Psoas muscle (tissue), 8 donors: ENCODE measurements around the gene FOXN1. TPM values are rescaled to one million over a fixed set of nuclear protein-coding genes. Genes with fewer than 3 reads are reported as not detected.

Source experiments
- ATAC-seq, 4 donors: fragments of 200-7000 bp; cut with Tn5 transposase; one replicate each; pipeline ENCODE4 v1.9.1; 2020; ENCODE audit warnings: moderate library complexity in 3 of 4, mild to moderate bottlenecking in 2 of 4
- DNase-seq, 2 donors: peaks; one replicate each; pipeline ENCODE4 v3.0.0-alpha.2; 2020
- H3K27ac ChIP-seq: fragments of 200-600 bp; one replicate; pipeline ENCODE4 v1.8.0; 2022
- H3K27me3 ChIP-seq, 3 donors: fragments of 200-600 bp in 1 of 3; one replicate each; pipeline versions ENCODE4 v1.6.1 to v1.8.0; 2013 to 2022; ENCODE audit warnings: low read length in 2 of 3, mild to moderate bottlenecking in 2 of 3, moderate library complexity in 1 of 3; ENCODE audit not compliant: insufficient read depth in 3 of 3
- H3K36me3 ChIP-seq, 2 donors: fragments of 200-600 bp in 1 of 2; one replicate each; pipeline versions ENCODE4 v1.6.1 to v1.8.0; 2013 to 2022; ENCODE audit warnings: low read depth in 1 of 2, mild to moderate bottlenecking in 1 of 2, moderate library complexity in 1 of 2; ENCODE audit not compliant: insufficient read depth in 1 of 2
- H3K4me1 ChIP-seq: fragments of 200-600 bp; one replicate; pipeline ENCODE4 v1.8.0; 2022
- H3K4me3 ChIP-seq: fragments of 200-600 bp; one replicate; pipeline ENCODE4 v1.8.0; 2022; ENCODE audit warnings: mild to moderate bottlenecking
- H3K9me3 ChIP-seq: fragments of 200-600 bp; one replicate; pipeline ENCODE4 v1.8.0; 2022
- WGBS, 3 donors: extraction: QIAGEN DNeasy Blood & Tissue Kit; methylation state at CpG; one replicate each; pipeline versions ENCODE4 v1.1.6 to v1.1.7; 2013; 5-methylcytosine and 5-hydroxymethylcytosine counted together
- intact Hi-C, 2 donors: fragments of 100-400 bp; cut with DNase I; formaldehyde crosslinking; loops; one replicate each; pipeline versions ENCODE4 v1.11.0 to v1.14.2; 2022
- polyA plus RNA-seq, 3 donors: library from polyadenylated mRNA; stranded (reverse); fragments of 200-250 nt; gene quantifications; one replicate each; pipeline ENCODE4 v1.2.3, GENCODE V29; 2013
- total RNA-seq, 4 donors: library from RNA; stranded (reverse); fragmentation: NEBNext Ultra II Directional in 2 of 4; extraction: Animal tissue kit (Norgen Biotek cat#: 25700) in 2 of 4; gene quantifications; one replicate each; pipeline versions ENCODE4 v1.2.1 to v1.2.4, GENCODE V29; 2021 to 2023
- TF ChIP-seq, protein P1 (sequence below): fragments of 200-600 bp; IDR thresholded peaks from one replicate; pipeline ENCODE4 v1.8.0; 2022; ENCODE audit warnings: antibody characterized with exemption
- donor health status: healthy with polysubstance abuse.
- donor health status: DM: no; HTN: no; CAD: no; lungs with moderate emphysema.
- donor health status: Bipolar disorder and iron deficiency.
- donor health status: healthy.
- donor health status: DM: yes; HTN: yes; CAD: no.
- donor health status: DM: no; HTN: no; CAD: no.
- donor health status: DM: no; HTN: no; CAD: no.
- donor health status: DM: yes; HTN: yes; CAD: no.

Gene FOXN1
- total and polyA plus RNA-seq, 7 donors, result not detected

DNA sequence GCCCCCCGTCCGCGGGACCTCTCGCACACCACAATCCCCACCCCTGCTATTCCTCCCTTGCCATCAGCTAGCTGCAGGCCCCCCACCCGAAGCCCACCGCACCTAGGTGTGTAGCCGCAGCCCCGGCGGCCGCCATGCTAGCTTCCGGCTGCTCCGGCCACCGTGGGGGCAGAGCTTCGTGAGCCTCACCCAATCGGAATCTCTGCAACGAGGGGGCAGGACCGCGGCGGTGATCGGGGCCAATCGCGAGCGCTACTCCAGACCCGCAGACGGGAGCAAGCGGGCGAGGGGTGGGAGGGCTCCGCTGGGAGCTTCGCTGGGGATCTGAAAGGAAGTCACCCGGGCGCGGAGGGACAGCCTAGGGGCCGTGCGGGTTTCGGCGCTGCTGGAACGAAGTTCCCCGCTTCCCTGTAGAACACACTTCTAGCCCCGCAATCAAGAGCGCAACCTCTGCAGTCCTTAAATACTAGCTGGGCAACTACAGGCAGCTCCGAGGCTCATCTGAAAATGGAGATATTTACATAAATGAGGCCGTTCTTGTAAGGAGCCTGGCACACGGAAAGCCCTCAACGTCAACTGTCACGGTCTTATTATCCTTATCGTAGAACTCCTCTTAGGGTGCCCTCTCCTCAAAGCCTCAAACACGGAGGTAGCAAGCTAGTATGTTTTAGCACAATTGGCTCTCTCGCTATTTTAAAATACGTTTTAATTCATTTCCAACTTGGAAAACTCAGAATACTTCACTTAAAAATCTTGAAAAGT is 65.4 kb downstream of the FOXN1 start, which contains the start of gene PIGS:
TSS of gene PIGS (minus strand) at position 164 of the 762 bp plus-strand sequence. CDS start at position 136, 28 bp downstream.
- intact Hi-C loops, result no loop called here
- DNase-seq, result peak; percentile 95 to 97
- Histone ChIP-seq H3K27me3 (no peaks in the 10 kb centered on the region), H3K27ac (peak within 1 kb of the TSS; percentile 82), H3K4me1 (peaks cover 18% of the 10 kb centered on the region), H3K36me3 (peaks cover 0 to 27% of the 10 kb centered on the region in 2 donors), H3K4me3 (peak within 1 kb of the TSS; percentile 75), H3K9me3 (no peaks in the 10 kb centered on the region)
- TF ChIP-seq, protein P1, sequence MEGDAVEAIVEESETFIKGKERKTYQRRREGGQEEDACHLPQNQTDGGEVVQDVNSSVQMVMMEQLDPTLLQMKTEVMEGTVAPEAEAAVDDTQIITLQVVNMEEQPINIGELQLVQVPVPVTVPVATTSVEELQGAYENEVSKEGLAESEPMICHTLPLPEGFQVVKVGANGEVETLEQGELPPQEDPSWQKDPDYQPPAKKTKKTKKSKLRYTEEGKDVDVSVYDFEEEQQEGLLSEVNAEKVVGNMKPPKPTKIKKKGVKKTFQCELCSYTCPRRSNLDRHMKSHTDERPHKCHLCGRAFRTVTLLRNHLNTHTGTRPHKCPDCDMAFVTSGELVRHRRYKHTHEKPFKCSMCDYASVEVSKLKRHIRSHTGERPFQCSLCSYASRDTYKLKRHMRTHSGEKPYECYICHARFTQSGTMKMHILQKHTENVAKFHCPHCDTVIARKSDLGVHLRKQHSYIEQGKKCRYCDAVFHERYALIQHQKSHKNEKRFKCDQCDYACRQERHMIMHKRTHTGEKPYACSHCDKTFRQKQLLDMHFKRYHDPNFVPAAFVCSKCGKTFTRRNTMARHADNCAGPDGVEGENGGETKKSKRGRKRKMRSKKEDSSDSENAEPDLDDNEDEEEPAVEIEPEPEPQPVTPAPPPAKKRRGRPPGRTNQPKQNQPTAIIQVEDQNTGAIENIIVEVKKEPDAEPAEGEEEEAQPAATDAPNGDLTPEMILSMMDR, result no peak
- ATAC-seq, result peak; percentile 98 to 99 (median 99)
- 0 to 1% (median 0%) methylated on average over 39 to 49 of the region's 49 CpGs for WGBS, 3 donors

DNA sequence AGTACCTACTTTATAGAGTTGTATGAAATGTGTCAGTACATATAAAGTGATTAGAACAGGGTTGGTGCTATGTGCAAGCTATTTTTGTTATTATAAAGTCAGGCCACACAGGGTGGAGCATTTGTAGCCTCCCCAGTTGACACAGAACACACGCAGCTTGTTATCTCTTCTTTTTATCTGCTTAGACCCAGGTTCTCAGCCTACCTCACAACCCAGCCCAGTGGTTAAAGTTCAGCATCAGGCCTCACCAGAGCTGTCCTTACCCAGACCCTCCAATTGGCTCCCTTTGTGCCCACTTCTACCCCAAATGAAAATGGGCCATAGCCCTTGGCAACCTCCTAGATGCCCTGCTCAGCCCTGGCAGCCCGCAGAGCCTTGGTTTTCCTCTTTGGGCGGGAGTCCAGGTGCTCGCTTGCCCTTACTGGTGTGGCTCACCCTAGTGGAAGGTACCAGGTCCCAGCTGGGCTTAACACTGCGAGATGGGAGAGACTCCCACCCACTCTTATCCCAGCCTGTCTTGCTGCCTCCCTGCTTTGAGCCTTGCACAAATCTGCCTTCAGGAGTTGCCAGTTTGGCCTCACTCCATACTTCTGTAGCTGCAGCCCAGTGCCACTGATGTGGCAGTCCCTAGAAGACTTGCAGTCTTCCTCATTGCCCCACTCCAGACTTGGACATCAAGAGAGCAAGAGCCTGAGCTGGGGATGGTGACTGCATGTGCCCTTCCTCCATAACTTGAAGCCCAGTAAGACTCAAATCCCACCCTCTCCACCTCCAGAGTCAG is 66.3 kb downstream of the FOXN1 start:
- H3K27me3 ChIP-seq, result no peaks in the 10 kb centered on the region
- TF ChIP-seq, protein P1, result no peak
- ATAC-seq, result no peak
- peaks cover 0 to 18% of the 10 kb centered on the region in 2 donors for H3K36me3 ChIP-seq
- DNase-seq, result no peak
- 69 to 77% (median 71%) methylated on average over 5 of the region's 5 CpGs for WGBS, 3 donors
- H3K4me3 ChIP-seq, result peak overlapping the region; percentile 75
- peak overlapping the region; percentile 82 for H3K27ac ChIP-seq
- H3K4me1 ChIP-seq, result peaks cover 18% of the 10 kb centered on the region
- H3K9me3 ChIP-seq, result no peaks in the 10 kb centered on the region
- intact Hi-C loops, result no loop called here

DNA sequence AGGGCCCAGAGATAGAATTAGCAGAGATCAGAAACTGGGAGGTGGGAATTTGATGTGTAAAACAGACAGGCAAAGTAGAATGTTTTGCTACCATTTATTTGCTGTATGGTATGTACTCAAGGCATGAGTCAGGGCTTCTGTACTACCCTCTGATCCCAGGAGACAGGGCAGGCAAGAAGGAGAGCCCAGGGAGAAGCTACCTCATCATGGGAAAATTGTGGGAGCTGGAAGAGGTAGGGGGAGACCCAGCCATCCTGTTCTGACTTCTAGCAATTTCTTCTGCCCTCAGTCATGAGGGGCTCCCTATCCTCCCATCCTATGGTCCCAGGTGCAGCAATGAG is 66.9 kb downstream of the FOXN1 start:
- no peak for ATAC-seq
- Histone ChIP-seq H3K9me3 (no peaks in the 10 kb centered on the region), H3K4me3 (no peak overlapping the region), H3K4me1 (peaks cover 18% of the 10 kb centered on the region), H3K27me3 (no peaks in the 10 kb centered on the region), H3K36me3 (peaks cover 0 to 12% of the 10 kb centered on the region in 2 donors), H3K27ac (no peak overlapping the region)
- TF ChIP-seq, protein P1, result no peak
- intact Hi-C loops, result no loop called here
- DNase-seq, result no peak

DNA sequence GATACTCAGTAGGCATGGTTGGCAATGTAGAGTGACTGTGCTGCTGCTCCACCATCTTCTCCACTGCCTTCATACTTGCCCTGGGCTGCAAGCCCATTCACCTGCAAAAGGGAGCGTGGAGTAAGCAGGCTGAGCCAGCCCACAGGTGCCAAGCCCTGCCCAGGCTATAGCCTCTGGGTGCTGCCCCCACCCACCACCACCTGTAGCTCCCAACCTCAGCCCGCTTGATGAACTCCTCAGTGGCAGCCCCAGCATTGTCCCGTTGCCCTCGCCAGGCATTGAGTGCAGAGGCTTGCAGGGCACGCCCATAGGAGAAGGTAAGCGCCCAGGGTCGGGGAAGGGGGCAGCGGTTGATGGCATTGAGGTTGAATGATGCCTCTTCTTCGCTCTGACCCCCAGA is 67.4 kb downstream of the FOXN1 start:
- peaks cover 0 to 8% of the 10 kb centered on the region in 2 donors for H3K36me3 ChIP-seq
- H3K27ac ChIP-seq, result no peak overlapping the region
- DNase-seq (no peak), ATAC-seq (no peak)
- intact Hi-C loops, result no loop called here
- no peaks in the 10 kb centered on the region for H3K9me3 ChIP-seq
- no peaks in the 10 kb centered on the region for H3K27me3 ChIP-seq
- H3K4me3 ChIP-seq, result no peak overlapping the region
- WGBS, 3 donors, result 93 to 99% (median 98%) methylated on average over 9 of the region's 9 CpGs
- H3K4me1 ChIP-seq, result peaks cover 18% of the 10 kb centered on the region
- TF ChIP-seq, protein P1, result no peak
